Stimulated activated CD4-positive, alpha-beta T cell treated with anti-CD3 and anti-CD28 coated beads, Interleukin-1b, Interleukin-23, amount 100 ng/mL, for 4 hours (primary cell): ENCODE results near the gene OR6B1.

Source experiments
- DNase-seq, 2 donors: peaks; one replicate each; pipeline ENCODE4 v3.0.0-alpha.2; 2020; ENCODE audit warnings: low read depth in 2 of 2

Gene OR6B1

GRCh38 chr7:144000020-144000419, at the start of gene OR6B1:
TSS of gene OR6B1 (plus strand) at chr7:144000320. CDS start at chr7:144003997, 3,677 bp downstream.
- DNase-seq, result no peak

GRCh38 chr7:143953421-143953820, 46.7 kb upstream of the OR6B1 start:
- no peak for DNase-seq

- DNase-seq, result no peak
Measured at GRCh38 chr7:143954135-143954534, 46.0 kb upstream of the OR6B1 start.

GRCh38 chr7:143954544-143954943, 45.6 kb upstream of the OR6B1 start, which contains the start of gene OR2F1:
TSS of gene OR2F1 (plus strand) at chr7:143954844. CDS start at chr7:143959971, 5,127 bp downstream.
- no peak for DNase-seq

- DNase-seq, result no peak
Measured at GRCh38 chr7:143958781-143959180, 41.3 kb upstream of the OR6B1 start.

GRCh38 chr7:143960813-143961610, 39.1 kb upstream of the OR6B1 start:
- no peak for DNase-seq

- no peak for DNase-seq
Measured at GRCh38 chr7:143965280-143965679, 34.8 kb upstream of the OR6B1 start.

- DNase-seq, result no peak
Measured at GRCh38 chr7:143967398-143967797, 32.7 kb upstream of the OR6B1 start.

- no peak for DNase-seq
Measured at GRCh38 chr7:143973870-143974416, 26.2 kb upstream of the OR6B1 start.

- no peak for DNase-seq
Measured at GRCh38 chr7:143974459-143974858, 25.7 kb upstream of the OR6B1 start.

GRCh38 chr7:143975617-143976016, 24.5 kb upstream of the OR6B1 start:
- no peak for DNase-seq

GRCh38 chr7:143978585-143978984, 21.5 kb upstream of the OR6B1 start:
- no peak for DNase-seq

GRCh38 chr7:143979359-143979758, 20.8 kb upstream of the OR6B1 start:
- DNase-seq, result no peak

- DNase-seq, result no peak
Measured at GRCh38 chr7:143979998-143980397, 20.1 kb upstream of the OR6B1 start.

GRCh38 chr7:143980746-143981510, 19.2 kb upstream of the OR6B1 start:
- DNase-seq, result no peak

GRCh38 chr7:143983960-143984359, 16.2 kb upstream of the OR6B1 start:
- no peak for DNase-seq

GRCh38 chr7:143987513-143987912, 12.6 kb upstream of the OR6B1 start:
- DNase-seq, result no peak

GRCh38 chr7:143988976-143989745, 11.0 kb upstream of the OR6B1 start:
- DNase-seq, result no peak

- no peak for DNase-seq
Measured at GRCh38 chr7:143992670-143993069, 7.5 kb upstream of the OR6B1 start.

GRCh38 chr7:143993924-143994323, 6.2 kb upstream of the OR6B1 start:
- no peak for DNase-seq

GRCh38 chr7:144001543-144001942, 1.4 kb downstream of the OR6B1 start:
- DNase-seq, result no peak

- DNase-seq, result no peak
Measured at GRCh38 chr7:144004703-144005102, 4.6 kb downstream of the OR6B1 start.
